Smooth muscle cell (in vitro differentiated cells): Measurements from ENCODE around the gene NUMBL. TPM values are rescaled to one million over a fixed set of nuclear protein-coding genes. Genes with fewer than 3 reads are reported as not detected.

Experiments used
- DNase-seq: peaks from one replicate; lab custom pipeline; 2025; ENCODE audit not compliant: unreplicated experiment; lab: John Stamatoyannopoulos, UW
- H2AFZ ChIP-seq: fragments of 200-600 bp; sonication (generic); 2 replicates; pipeline ENCODE4 v1.6.0; 2016; ENCODE audit warnings: antibody characterized with exemption, low read depth, mild to moderate bottlenecking
- H3F3A ChIP-seq: fragments of 200-600 bp; sonication (generic); 2 replicates; pipeline ENCODE4 v1.6.0; 2017; ENCODE audit warnings: antibody characterized with exemption, low read depth
- H3K27ac ChIP-seq: fragments of 200-600 bp; sonication (generic); 2 replicates; pipeline ENCODE4 v1.5.1; 2016; ENCODE audit warnings: low read depth, mild to moderate bottlenecking
- H3K27me3 ChIP-seq: fragments of 200-600 bp; sonication (generic); 2 replicates; pipeline ENCODE4 v1.6.1; 2016; ENCODE audit warnings: low read depth, mild to moderate bottlenecking
- H3K36me3 ChIP-seq: fragments of 200-600 bp; sonication (generic); 2 replicates; pipeline ENCODE4 v1.5.1; 2016; ENCODE audit warnings: low read depth
- H3K4me1 ChIP-seq: fragments of 200-600 bp; sonication (generic); 2 replicates; pipeline ENCODE4 v1.5.1; 2016; ENCODE audit warnings: low read depth
- H3K4me2 ChIP-seq: fragments of 200-600 bp; sonication (generic); 2 replicates; pipeline ENCODE4 v1.6.0; 2016; ENCODE audit warnings: mild to moderate bottlenecking
- H3K4me3 ChIP-seq: fragments of 200-600 bp; sonication (generic); 2 replicates; pipeline ENCODE4 v1.5.1; 2016; ENCODE audit warnings: mild to moderate bottlenecking
- H3K79me2 ChIP-seq: fragments of 200-600 bp; sonication (generic); 2 replicates; pipeline ENCODE4 v1.6.0; 2016; ENCODE audit warnings: low read depth, mild to moderate bottlenecking
- H3K9ac ChIP-seq: fragments of 200-600 bp; sonication (generic); 2 replicates; pipeline ENCODE4 v1.6.0; 2016; ENCODE audit warnings: low read depth
- H3K9me3 ChIP-seq: fragments of 200-600 bp; sonication (generic); replicated peaks from 2 replicates; pipeline ENCODE4 v1.5.1; 2016; ENCODE audit warnings: low read depth
- H4K20me1 ChIP-seq: fragments of 200-600 bp; sonication (generic); 2 replicates; pipeline ENCODE4 v1.6.0; 2016; ENCODE audit warnings: low read depth
- CTCF ChIP-seq: fragments of 200-600 bp; sonication (generic); IDR thresholded peaks from 2 replicates; pipeline ENCODE4 v1.5.1; 2017; ENCODE audit warnings: borderline replicate concordance, mild to moderate bottlenecking, antibody characterized with exemption; ENCODE audit not compliant: insufficient read depth, poor library complexity, severe bottlenecking
- WGBS: methylation state at CpG from one replicate; pipeline ENCODE4 v1.1.7; 2016; ENCODE audit warnings: low lambda C conversion rate; 5-methylcytosine and 5-hydroxymethylcytosine counted together
- polyA plus RNA-seq: library from polyadenylated mRNA; unstranded; fragments of >200 nt; fragmentation: Nextera tagmentation; extraction: Ambion mirVana; gene quantifications from 2 replicates; pipeline ENCODE4 v1.2.1, GENCODE V29; 2016
- total RNA-seq: library from RNA; depleted of rRNA; stranded (reverse); fragments of >200 nt; gene quantifications from 2 replicates; pipeline ENCODE4 v1.2.3, GENCODE V29; 2014

The NUMBL gene
- total and polyA plus RNA-seq, 2 experiments from 2014 or later = 30.5 to 73.0 TPM

GRCh38 chr19:40685016-40685526 is 5.4 kb downstream of the NUMBL start:
- Histone ChIP-seq H2AFZ (no peak overlapping the region), H4K20me1 (peaks cover 51% of the 10 kb centered on the region), H3F3A (no peaks in the 10 kb centered on the region), H3K27me3 (no peaks in the 10 kb centered on the region), H3K9ac (no peak overlapping the region), H3K79me2 (peaks cover 27% of the 10 kb centered on the region), H3K27ac (no peak overlapping the region), H3K4me1 (peaks cover 9% of the 10 kb centered on the region), H3K36me3 (no peaks in the 10 kb centered on the region), H3K4me2 (no peak overlapping the region), H3K9me3 (no peaks in the 10 kb centered on the region), H3K4me3 (no peak overlapping the region)
- 100% methylated on average over 3 of the region's 3 CpGs for WGBS
- no peak for DNase-seq
- no peak for TF ChIP-seq CTCF

- H3K36me3 ChIP-seq = no peaks in the 10 kb centered on the region
- no peak for TF ChIP-seq CTCF
Observed at GRCh38 chr19:40684280-40684679, 6.2 kb downstream of the NUMBL start.

GRCh38 chr19:40683437-40683836 is 7.0 kb downstream of the NUMBL start:
- no peaks in the 10 kb centered on the region for H3K4me1 ChIP-seq
- WGBS = 90% methylated on average over 9 of the region's 9 CpGs
- TF ChIP-seq CTCF = no peak
- DNase-seq = no peak
- H3K9ac ChIP-seq = no peak overlapping the region
- no peak overlapping the region for H3K4me3 ChIP-seq
- no peak overlapping the region for H3K4me2 ChIP-seq
- H4K20me1 ChIP-seq = peaks cover 42% of the 10 kb centered on the region
- H3F3A ChIP-seq = no peaks in the 10 kb centered on the region
- H2AFZ ChIP-seq = no peak overlapping the region
- H3K36me3 ChIP-seq = peaks cover 6% of the 10 kb centered on the region
- no peaks in the 10 kb centered on the region for H3K27me3 ChIP-seq
- H3K27ac ChIP-seq = no peak overlapping the region
- no peaks in the 10 kb centered on the region for H3K9me3 ChIP-seq
- H3K79me2 ChIP-seq = peaks cover 12% of the 10 kb centered on the region

More at GRCh38 chr19:40684280-40684679, 6.2 kb downstream of the NUMBL start:
- no peak overlapping the region for H3K4me2 ChIP-seq
- H3K27ac ChIP-seq = no peak overlapping the region
- peaks cover 19% of the 10 kb centered on the region for H3K79me2 ChIP-seq
- no peaks in the 10 kb centered on the region for H3F3A ChIP-seq
- no peak overlapping the region for H3K4me3 ChIP-seq
- H3K27me3 ChIP-seq = no peaks in the 10 kb centered on the region
- no peak overlapping the region for H3K9ac ChIP-seq
- H4K20me1 ChIP-seq = peaks cover 50% of the 10 kb centered on the region
- peaks cover 8% of the 10 kb centered on the region for H3K4me1 ChIP-seq
- 99% methylated on average over 15 of the region's 32 CpGs for WGBS
- H2AFZ ChIP-seq = no peak overlapping the region
- no peak for DNase-seq
- H3K9me3 ChIP-seq = no peaks in the 10 kb centered on the region

- peaks cover 3% of the 10 kb centered on the region for H3K79me2 ChIP-seq
Observed at GRCh38 chr19:40682431-40682964, 8.0 kb downstream of the NUMBL start.

More at GRCh38 chr19:40682431-40682964, 8.0 kb downstream of the NUMBL start:
- Histone ChIP-seq H3K4me3 (no peak overlapping the region), H3K36me3 (peaks cover 13% of the 10 kb centered on the region), H3K9me3 (no peaks in the 10 kb centered on the region), H3K27me3 (no peaks in the 10 kb centered on the region), H3K4me2 (no peak overlapping the region), H3K27ac (no peak overlapping the region), H3K4me1 (no peaks in the 10 kb centered on the region), H4K20me1 (peaks cover 32% of the 10 kb centered on the region), H3F3A (no peaks in the 10 kb centered on the region), H3K9ac (no peak overlapping the region), H2AFZ (no peak overlapping the region)
- WGBS = 94% methylated on average over 18 of the region's 18 CpGs
- DNase-seq = no peak
- TF ChIP-seq CTCF = no peak
